Immature natural killer cell (primary cell): ENCODE measurements around the gene SIN3B. TPM values are rescaled to one million over a fixed set of nuclear protein-coding genes. Genes with fewer than 3 reads are reported as not detected.

ENCODE experiments used
- DNase-seq, 3 donors: peaks; one replicate each; pipeline ENCODE4 v3.0.0; 2022; ENCODE audit warnings: mixed read lengths in 1 of 3
- H3K27ac Mint-ChIP-seq, 6 donors: one replicate each; pipeline ENCODE4 v1.8.0; 2020; ENCODE audit warnings: mixed read lengths in 6 of 6, mild to moderate bottlenecking in 5 of 6, inconsistent platforms in 4 of 6, moderate library complexity in 3 of 6
- H3K27me3 Mint-ChIP-seq, 3 donors: one replicate each; pipeline ENCODE4 v1.8.0; 2020 to 2021; ENCODE audit warnings: low read depth in 3 of 3, mild to moderate bottlenecking in 3 of 3, mixed read lengths in 3 of 3, moderate library complexity in 3 of 3, inconsistent platforms in 1 of 3
- H3K36me3 Mint-ChIP-seq, 3 donors: one replicate each; pipeline ENCODE4 v1.8.0; 2020; ENCODE audit warnings: mixed read lengths in 3 of 3, inconsistent platforms in 2 of 3, mild to moderate bottlenecking in 2 of 3
- H3K4me1 Mint-ChIP-seq, 2 donors: one replicate each; pipeline ENCODE4 v1.8.0; 2020; ENCODE audit warnings: inconsistent platforms in 2 of 2, mild to moderate bottlenecking in 2 of 2, mixed read lengths in 2 of 2, moderate library complexity in 1 of 2
- H3K4me3 Mint-ChIP-seq, 5 donors: one replicate each; pipeline ENCODE4 v1.8.0; 2020; ENCODE audit warnings: mild to moderate bottlenecking in 5 of 5, mixed read lengths in 5 of 5, inconsistent platforms in 3 of 5, moderate library complexity in 3 of 5
- H3K9me3 Mint-ChIP-seq, 6 donors: one replicate each; pipeline ENCODE4 v1.8.0; 2020; ENCODE audit warnings: mild to moderate bottlenecking in 6 of 6, mixed read lengths in 6 of 6, inconsistent platforms in 4 of 6, moderate library complexity in 3 of 6
- polyA plus RNA-seq, 3 donors: library from polyadenylated mRNA; unstranded; fragments of 300-500 nt; fragmentation: Illumina TruSeq; gene quantifications; one replicate each; pipeline ENCODE4 v1.2.3, GENCODE V29; 2021

The SIN3B gene
- polyA plus RNA-seq, 3 donors from 2014 or later = 1.8 to 7.9 (median 2.3) TPM

DNA sequence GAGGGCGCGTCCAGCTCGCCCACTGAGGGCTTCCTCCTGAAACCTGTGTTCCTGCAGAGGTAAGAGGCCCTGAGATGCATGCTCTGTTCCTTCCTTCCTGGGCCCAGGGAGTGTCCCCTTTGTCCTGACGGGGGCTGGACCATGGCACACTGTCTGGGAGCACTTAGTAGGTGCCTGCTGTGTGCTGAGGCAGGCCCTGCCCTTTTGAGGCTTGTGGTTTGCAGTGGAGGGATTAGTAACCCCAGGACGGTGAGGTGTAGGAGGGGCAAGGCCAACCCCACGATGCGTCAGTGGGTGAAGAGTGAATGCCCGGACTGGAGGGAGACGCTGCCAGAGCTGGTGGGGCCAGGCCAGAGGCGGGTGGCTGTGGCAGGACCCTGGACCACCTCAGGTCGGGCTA lies 48.4 kb downstream of the SIN3B start:
- peaks cover 21 to 35% (median 34%) of the 10 kb centered on the region in 3 donors for H3K36me3 Mint-ChIP-seq
- H3K4me1 Mint-ChIP-seq = peaks cover 32 to 43% of the 10 kb centered on the region in 2 donors
- peak overlapping the region in 1 of 6 donors; percentile 53 for H3K27ac Mint-ChIP-seq
- H3K9me3 Mint-ChIP-seq = peaks cover 8 to 14% (median 9%) of the 10 kb centered on the region in 6 donors
- peak overlapping the region in 4 of 5 donors; percentile 8 to 57 (median 36) for H3K4me3 Mint-ChIP-seq
- DNase-seq = no peak
- peaks cover 0 to 5% (median 4%) of the 10 kb centered on the region in 3 donors for H3K27me3 Mint-ChIP-seq

DNA sequence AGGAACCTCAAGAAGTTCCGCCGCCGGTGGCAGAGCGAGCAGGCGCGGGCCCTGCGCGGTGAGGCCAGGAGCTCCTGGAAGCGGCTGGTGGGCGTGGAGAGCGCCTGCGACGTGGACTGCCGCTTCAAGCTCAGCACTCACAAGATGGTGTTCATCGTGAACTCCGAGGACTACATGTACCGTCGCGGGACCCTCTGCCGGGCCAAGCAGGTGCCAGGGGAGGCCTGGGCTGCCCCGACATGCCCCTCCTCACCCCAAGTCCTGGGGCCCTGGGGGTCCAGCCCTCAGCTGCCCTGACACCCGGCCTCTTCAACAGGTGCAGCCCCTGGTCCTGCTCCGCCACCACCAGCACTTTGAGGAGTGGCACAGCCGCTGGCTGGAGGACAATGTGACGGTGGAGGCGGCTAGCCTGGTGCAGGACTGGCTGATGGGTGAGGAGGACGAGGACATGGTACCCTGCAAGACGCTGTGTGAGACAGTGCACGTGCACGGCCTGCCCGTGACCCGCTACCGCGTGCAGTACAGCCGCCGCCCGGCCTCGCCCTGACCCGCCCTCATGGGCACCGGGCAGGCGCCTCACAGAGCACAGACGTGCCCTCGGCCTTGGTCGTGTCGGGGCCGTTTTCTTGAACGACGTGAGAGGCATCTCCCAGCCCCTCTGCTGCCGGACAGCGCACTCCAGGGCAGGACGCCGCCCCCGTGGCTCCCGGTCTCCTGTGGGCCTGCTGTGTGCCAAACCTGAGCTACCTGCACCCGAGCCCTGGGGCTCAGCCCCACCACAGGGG lies 49.2 kb downstream of the SIN3B start:
- no peak for DNase-seq
- Mint-ChIP-seq H3K4me3 (no peak overlapping the region), H3K27me3 (peaks cover 0 to 8% (median 4%) of the 10 kb centered on the region in 3 donors), H3K36me3 (peaks cover 21 to 41% (median 38%) of the 10 kb centered on the region in 3 donors), H3K9me3 (peaks cover 12 to 20% (median 15%) of the 10 kb centered on the region in 6 donors), H3K27ac (no peak overlapping the region), H3K4me1 (peaks cover 39 to 43% of the 10 kb centered on the region in 2 donors)

DNA sequence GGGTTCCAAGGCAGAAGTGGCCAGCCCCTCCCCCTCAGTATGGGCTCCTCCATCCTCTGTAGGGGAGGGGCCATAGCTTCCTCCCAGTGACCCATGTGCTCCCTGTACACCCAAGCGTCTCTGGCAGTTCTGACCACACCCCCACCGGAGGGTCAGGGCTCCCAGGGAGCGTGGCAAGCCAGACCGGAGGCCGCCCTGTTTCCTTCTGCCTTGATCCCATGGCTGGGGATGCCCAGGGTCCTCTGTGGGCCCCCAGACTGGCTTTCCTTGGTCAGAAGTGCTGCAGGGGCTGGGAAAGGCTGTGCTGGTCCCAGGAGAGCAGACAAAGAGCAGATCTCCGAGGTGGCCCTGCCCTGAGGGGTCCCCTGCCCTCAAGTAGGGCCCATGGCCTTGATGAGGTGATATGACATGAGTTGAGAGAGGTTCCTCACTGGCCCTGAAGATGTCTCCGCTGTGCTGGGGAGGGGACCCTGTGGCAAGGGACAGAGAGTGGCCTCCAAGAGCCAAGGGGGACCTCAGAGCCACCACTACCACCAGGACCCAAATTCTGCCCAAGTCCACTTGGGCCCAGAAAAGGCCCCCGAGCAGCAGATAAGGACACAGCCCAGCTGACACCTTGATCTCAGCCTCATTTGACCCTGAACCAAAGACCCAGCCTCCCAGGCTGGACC lies 51.8 kb downstream of the SIN3B start:
- peaks cover 12 to 20% (median 15%) of the 10 kb centered on the region in 6 donors for H3K9me3 Mint-ChIP-seq
- DNase-seq = no peak
- peaks cover 11 to 33% (median 22%) of the 10 kb centered on the region in 3 donors for H3K36me3 Mint-ChIP-seq
- H3K4me3 Mint-ChIP-seq = no peak overlapping the region
- peaks cover 21 to 22% of the 10 kb centered on the region in 2 donors for H3K4me1 Mint-ChIP-seq
- no peak overlapping the region for H3K27ac Mint-ChIP-seq
- peaks cover 0 to 4% (median 4%) of the 10 kb centered on the region in 3 donors for H3K27me3 Mint-ChIP-seq

DNA sequence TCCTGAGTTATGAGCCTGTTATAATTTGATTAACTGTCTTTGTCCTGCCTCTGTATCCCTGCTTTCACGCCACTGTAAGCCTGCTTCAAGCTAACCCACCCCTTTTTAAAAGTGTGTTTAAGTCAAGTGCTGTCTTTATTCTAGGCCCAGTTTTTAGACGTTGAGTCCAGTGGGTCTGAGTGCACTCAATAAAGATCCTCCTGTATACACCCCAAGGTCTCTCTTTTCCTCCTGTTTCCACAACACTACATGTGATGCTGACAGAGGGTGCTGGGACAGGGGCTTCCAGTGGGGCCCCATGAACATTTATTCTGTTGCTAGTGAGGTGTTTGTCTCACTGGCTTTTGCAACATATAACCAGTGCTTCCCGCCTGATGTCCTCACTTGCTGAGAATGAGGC lies 52.9 kb downstream of the SIN3B start:
- Mint-ChIP-seq H3K36me3 (peaks cover 11 to 31% (median 21%) of the 10 kb centered on the region in 3 donors), H3K9me3 (peaks cover 12 to 20% (median 15%) of the 10 kb centered on the region in 6 donors), H3K27ac (no peak overlapping the region)

DNA sequence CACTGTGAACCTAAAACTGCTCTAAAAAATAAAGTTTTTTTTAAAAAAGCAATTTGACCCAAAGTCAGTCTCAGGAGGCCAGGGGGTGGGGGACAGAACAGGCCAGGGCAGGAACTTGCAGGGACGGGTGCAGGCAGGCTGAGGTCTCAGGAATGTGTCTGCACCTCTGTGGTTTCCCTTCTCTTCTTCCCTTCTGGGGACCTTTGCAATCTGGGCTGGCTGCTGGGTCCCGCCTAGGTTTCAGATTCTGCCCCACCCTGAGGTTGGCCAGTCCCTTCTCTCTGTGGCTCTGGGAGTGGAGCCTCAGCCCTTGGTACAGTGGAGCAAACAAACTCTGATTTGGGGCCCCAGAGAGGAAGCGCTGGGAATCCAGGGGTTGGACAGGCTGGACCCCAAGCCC lies 54.3 kb downstream of the SIN3B start:
- DNase-seq = no peak

More for the DNA sequence above, 52.9 kb downstream of the SIN3B start:
- Mint-ChIP-seq H3K4me3 (no peak overlapping the region), H3K4me1 (peaks cover 14 to 16% of the 10 kb centered on the region in 2 donors), H3K27me3 (peaks cover 0 to 4% (median 2%) of the 10 kb centered on the region in 3 donors)
- no peak for DNase-seq

DNA sequence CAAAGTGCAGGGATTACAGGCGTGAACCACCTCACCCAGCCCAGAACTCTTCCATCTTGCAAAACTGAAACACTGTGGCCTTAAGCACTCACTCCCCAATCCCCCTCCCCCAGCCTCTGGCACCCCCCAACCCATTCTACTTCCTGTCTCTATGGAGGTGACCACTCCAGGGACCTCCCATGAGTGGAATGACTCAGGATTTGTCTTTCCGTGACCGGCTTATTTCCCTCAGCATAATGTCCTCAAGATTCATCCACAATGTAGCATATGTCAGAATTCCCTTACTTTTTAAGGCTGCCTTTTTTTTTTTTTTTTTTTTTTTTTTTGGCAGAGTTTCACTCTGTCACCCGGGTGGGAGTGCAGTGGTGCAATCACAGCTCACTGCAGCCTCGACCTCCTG lies 56.0 kb downstream of the SIN3B start:
- H3K27me3 Mint-ChIP-seq = peaks cover 1 to 2% (median 2%) of the 10 kb centered on the region in 3 donors
- peaks cover 20 to 29% of the 10 kb centered on the region in 2 donors for H3K4me1 Mint-ChIP-seq
- peaks cover 10 to 20% (median 18%) of the 10 kb centered on the region in 3 donors for H3K36me3 Mint-ChIP-seq
- peaks cover 10 to 20% (median 15%) of the 10 kb centered on the region in 6 donors for H3K9me3 Mint-ChIP-seq
- H3K27ac Mint-ChIP-seq = no peak overlapping the region
- DNase-seq = no peak
- H3K4me3 Mint-ChIP-seq = no peak overlapping the region

More for the DNA sequence above, 54.3 kb downstream of the SIN3B start:
- peaks cover 11 to 23% (median 21%) of the 10 kb centered on the region in 3 donors for H3K36me3 Mint-ChIP-seq
- H3K27ac Mint-ChIP-seq = no peak overlapping the region
- peaks cover 10 to 20% (median 15%) of the 10 kb centered on the region in 6 donors for H3K9me3 Mint-ChIP-seq
- H3K4me1 Mint-ChIP-seq = peaks cover 12 to 19% of the 10 kb centered on the region in 2 donors
- H3K27me3 Mint-ChIP-seq = peaks cover 0 to 4% (median 2%) of the 10 kb centered on the region in 3 donors
- H3K4me3 Mint-ChIP-seq = no peak overlapping the region

DNA sequence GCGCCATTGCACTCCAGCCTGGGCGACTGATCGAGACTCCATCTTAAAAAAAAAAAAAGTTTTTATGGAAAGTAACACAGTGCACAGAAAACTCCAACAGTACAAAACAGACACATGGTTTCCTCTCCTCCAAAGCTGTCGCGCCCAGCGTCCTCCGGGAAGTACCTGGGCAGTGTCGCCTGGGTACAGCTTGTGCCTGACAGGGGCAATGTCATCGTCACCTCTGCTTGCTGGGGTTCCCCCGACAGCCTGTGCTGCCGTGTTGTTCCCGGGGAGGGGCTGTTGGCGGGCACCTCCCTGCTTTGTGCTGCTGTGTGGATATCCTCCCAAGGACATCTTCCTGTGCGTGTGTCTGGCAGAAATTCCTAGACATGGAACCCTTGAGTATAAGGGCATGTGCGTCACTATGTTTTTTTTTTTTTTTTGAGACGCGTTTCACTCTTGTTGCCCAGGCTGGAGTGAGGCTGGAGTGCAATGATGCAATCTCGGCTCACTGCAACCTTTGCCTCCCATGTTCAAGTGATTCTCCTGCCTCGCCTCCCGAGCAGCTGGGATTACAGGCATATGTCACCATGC lies 57.2 kb downstream of the SIN3B start:
- DNase-seq = no peak
- H3K9me3 Mint-ChIP-seq = peaks cover 7 to 16% (median 14%) of the 10 kb centered on the region in 6 donors
- H3K4me3 Mint-ChIP-seq = no peak overlapping the region
- peaks cover 20 to 29% of the 10 kb centered on the region in 2 donors for H3K4me1 Mint-ChIP-seq
- H3K27me3 Mint-ChIP-seq = peaks cover 1 to 2% (median 2%) of the 10 kb centered on the region in 3 donors
- peaks cover 7 to 15% (median 13%) of the 10 kb centered on the region in 3 donors for H3K36me3 Mint-ChIP-seq
- H3K27ac Mint-ChIP-seq = no peak overlapping the region

DNA sequence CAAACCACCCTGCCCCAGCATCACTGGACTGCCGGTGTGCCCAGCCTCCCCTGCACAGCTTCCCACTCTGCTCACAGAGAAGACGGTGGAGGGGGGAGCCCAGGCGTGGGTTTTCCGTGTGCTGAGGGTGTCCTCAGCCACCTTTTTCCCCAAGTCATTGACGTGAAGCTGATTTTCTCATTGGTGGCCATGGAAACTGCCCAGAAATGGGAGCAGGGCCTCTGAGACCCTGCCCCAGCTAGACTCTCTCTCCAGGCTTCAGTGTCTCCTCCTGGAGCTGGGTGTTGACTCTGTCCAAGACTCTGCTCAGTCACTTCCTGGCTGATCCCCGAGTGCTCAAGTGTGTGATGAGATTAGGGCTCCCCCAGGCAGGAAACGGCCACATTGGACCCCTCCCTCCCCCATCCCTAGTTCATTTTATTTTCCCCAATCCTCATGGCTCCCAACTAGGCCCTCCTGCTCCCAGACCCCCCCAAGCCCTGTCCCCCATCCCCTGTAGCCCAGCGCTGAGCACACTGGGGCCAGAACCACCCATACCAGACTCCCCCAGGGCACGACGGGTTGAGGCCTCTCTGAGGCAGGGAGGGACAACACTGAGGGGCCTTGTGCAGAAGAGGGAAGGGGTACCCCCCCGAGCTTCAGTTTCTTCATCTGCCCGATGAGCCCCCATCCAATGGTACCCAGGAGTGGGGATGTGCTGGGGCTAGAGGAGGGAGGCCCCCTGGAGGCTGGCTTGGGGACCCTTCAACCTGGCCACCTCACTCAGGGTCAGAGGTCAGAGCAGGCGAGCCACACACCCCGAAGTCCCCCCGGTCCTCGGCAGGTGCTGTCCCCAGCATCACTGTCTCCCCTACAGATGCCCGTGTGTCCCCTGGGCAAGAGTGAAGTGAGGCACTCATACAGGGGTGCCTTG lies 58.4 kb downstream of the SIN3B start:
- H3K9me3 Mint-ChIP-seq = peaks cover 2 to 7% (median 5%) of the 10 kb centered on the region in 6 donors
- peaks cover 24 to 33% of the 10 kb centered on the region in 2 donors for H3K4me1 Mint-ChIP-seq
- no peak for DNase-seq
- H3K4me3 Mint-ChIP-seq = peak overlapping the region in 2 of 5 donors; percentile 43 to 57
- H3K27ac Mint-ChIP-seq = no peak overlapping the region
- peaks cover 0 to 6% (median 4%) of the 10 kb centered on the region in 3 donors for H3K36me3 Mint-ChIP-seq
- H3K27me3 Mint-ChIP-seq = peaks cover 1 to 2% (median 2%) of the 10 kb centered on the region in 3 donors

DNA sequence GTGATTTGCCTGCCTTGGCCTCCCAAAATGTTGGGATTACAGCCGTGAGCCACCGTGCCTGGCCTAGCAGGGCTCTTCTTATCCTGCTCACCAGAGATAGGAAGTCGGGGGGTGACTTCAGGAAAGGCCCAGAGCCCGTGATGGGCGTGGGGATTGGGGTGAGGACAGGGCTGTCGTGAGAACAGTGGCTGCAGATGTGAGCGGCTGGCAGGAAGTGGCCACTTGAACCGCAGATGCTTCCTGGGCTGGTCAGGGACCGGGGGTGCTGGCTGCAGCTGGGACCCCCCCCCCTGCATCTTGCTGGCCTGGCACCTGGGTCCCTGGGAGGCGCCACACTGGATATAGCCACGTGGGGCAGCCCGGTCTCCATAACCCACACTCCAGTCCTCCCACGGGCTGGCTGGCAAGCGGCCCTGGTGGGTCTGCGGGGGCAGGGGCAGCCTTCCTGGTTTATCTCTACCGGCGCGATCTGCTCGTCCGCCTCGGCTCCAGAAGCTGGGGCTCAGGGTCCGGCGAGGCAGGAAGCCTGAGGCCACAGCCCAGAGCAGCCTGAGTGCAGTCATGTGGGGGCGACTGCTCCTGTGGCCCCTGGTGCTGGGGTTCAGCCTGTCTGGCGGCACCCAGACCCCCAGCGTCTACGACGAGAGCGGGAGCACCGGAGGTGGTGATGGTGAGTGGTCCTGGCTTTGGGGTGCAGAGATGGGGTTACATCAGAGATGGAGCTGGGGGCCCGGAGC lies 59.6 kb downstream of the SIN3B start, which contains the start of gene F2RL3:
TSS of gene F2RL3 (plus strand) at position 371 of the 737 bp plus-strand sequence. CDS start at position 562, 191 bp downstream.
- peak within 1 kb of the TSS in 4 of 6 donors; percentile 40 to 88 (median 58) for H3K27ac Mint-ChIP-seq
- H3K27me3 Mint-ChIP-seq = peaks cover 0 to 2% (median 1%) of the 10 kb centered on the region in 3 donors
- H3K4me3 Mint-ChIP-seq = peak within 1 kb of the TSS; percentile 74 to 84 (median 78)
- no peaks in the 10 kb centered on the region for H3K9me3 Mint-ChIP-seq
- peak; percentile 50 to 67 (median 64) for DNase-seq
- H3K36me3 Mint-ChIP-seq = no peaks in the 10 kb centered on the region
- H3K4me1 Mint-ChIP-seq = peaks cover 36 to 38% of the 10 kb centered on the region in 2 donors

DNA sequence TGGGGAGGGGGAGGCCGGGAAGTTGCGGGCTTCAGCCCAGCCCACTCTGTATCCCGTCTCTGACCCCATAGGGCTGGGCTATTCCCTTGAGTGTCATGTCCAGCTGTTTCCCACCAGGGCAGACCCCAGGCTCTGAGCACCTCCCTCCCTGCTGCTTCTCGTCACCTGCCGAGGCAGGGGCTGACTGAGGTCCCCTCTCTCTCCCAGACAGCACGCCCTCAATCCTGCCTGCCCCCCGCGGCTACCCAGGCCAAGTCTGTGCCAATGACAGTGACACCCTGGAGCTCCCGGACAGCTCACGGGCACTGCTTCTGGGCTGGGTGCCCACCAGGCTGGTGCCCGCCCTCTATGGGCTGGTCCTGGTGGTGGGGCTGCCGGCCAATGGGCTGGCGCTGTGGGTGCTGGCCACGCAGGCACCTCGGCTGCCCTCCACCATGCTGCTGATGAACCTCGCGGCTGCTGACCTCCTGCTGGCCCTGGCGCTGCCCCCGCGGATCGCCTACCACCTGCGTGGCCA lies 60.2 kb downstream of the SIN3B start:
- H3K4me3 Mint-ChIP-seq = peak overlapping the region in 3 of 5 donors; percentile 74 to 84 (median 78)
- H3K27me3 Mint-ChIP-seq = peaks cover 0 to 2% (median 1%) of the 10 kb centered on the region in 3 donors
- DNase-seq = no peak
- H3K4me1 Mint-ChIP-seq = peaks cover 41 to 44% of the 10 kb centered on the region in 2 donors
- no peaks in the 10 kb centered on the region for H3K9me3 Mint-ChIP-seq
- no peak overlapping the region for H3K27ac Mint-ChIP-seq
- no peaks in the 10 kb centered on the region for H3K36me3 Mint-ChIP-seq

DNA sequence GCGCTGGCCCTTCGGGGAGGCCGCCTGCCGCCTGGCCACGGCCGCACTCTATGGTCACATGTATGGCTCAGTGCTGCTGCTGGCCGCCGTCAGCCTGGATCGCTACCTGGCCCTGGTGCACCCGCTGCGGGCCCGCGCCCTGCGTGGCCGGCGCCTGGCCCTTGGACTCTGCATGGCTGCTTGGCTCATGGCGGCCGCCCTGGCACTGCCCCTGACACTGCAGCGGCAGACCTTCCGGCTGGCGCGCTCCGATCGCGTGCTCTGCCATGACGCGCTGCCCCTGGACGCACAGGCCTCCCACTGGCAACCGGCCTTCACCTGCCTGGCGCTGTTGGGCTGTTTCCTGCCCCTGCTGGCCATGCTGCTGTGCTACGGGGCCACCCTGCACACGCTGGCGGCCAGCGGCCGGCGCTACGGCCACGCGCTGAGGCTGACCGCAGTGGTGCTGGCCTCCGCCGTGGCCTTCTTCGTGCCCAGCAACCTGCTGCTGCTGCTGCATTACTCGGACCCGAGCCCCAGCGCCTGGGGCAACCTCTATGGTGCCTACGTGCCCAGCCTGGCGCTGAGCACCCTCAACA lies 60.8 kb downstream of the SIN3B start:
- Mint-ChIP-seq H3K9me3 (no peaks in the 10 kb centered on the region), H3K36me3 (no peaks in the 10 kb centered on the region), H3K4me3 (no peak overlapping the region), H3K4me1 (peaks cover 44% of the 10 kb centered on the region in 2 donors), H3K27ac (no peak overlapping the region), H3K27me3 (peaks cover 1 to 4% (median 3%) of the 10 kb centered on the region in 3 donors)
- no peak for DNase-seq
